A549 (cell line): ENCODE measurements around the gene COL4A6.

Experiments
- CEBPB ChIP-seq, 2 experiments: fragments of >200 bp in 1 of 2; sonication (Bioruptor Twin) in 1 of 2; formaldehyde crosslinking in 1 of 2; IDR thresholded peaks; 2 replicates each; pipeline ENCODE4 v1.6.1; 2012 to 2016
- CHD2 ChIP-seq: fragments of 150-350 bp; IDR thresholded peaks from 2 replicates; pipeline ENCODE4 v1.6.1; 2014; ENCODE audit warnings: low read length; ENCODE audit not compliant: partially characterized antibody
- EHF ChIP-seq: fragments of 250-450 bp; sonication (Bioruptor Pico); IDR thresholded peaks from 2 replicates; pipeline ENCODE4 v1.5.0; 2020; ENCODE audit warnings: mild to moderate bottlenecking
- FOSL2 ChIP-seq, 2 experiments: fragments of 450-650 bp in 1 of 2; fragments of >200 bp in 1 of 2; sonication (Bioruptor Twin) in 1 of 2; formaldehyde crosslinking; IDR thresholded peaks; 2 replicates each; pipeline versions ENCODE4 v1.5.0 to v1.6.1; 2016 to 2020; ENCODE audit warnings: mild to moderate bottlenecking in 1 of 2, moderate library complexity in 1 of 2
- FOXS1 ChIP-seq: fragments of 250-450 bp; sonication (Bioruptor Pico); IDR thresholded peaks from 2 replicates; pipeline ENCODE4 v1.5.0; 2020; ENCODE audit warnings: mild to moderate bottlenecking, moderate library complexity
- HMGXB4 ChIP-seq: fragments of 250-450 bp; sonication (Bioruptor Pico); IDR thresholded peaks from 2 replicates; pipeline ENCODE4 v1.5.0; 2021; ENCODE audit warnings: mild to moderate bottlenecking, moderate library complexity, borderline replicate concordance
- MAX ChIP-seq: IDR thresholded peaks from 2 replicates; pipeline ENCODE4 v1.6.1; 2012
- NFE2L2 ChIP-seq: fragments of 150-350 bp; conservative IDR thresholded peaks from 2 replicates; pipeline ENCODE4 v1.6.1; 2014; ENCODE audit warnings: low read length
- NR3C1 ChIP-seq: fragments of >200 bp; sonication (Bioruptor Twin); formaldehyde crosslinking; IDR thresholded peaks from 3 replicates; pipeline ENCODE4 v1.6.1; 2017
- POLR2A ChIP-seq: IDR thresholded peaks from 2 replicates; pipeline ENCODE4 v1.6.1; 2012; ENCODE audit warnings: mild to moderate bottlenecking, low read length
- RAD21 ChIP-seq, 2 experiments: fragments of >200 bp in 1 of 2; sonication (Bioruptor Twin) in 1 of 2; formaldehyde crosslinking in 1 of 2; IDR thresholded peaks in 1 of 2; conservative IDR thresholded peaks in 1 of 2; 2 replicates in 1 of 2; 3 replicates in 1 of 2; pipeline ENCODE4 v1.6.1; 2012 to 2018; ENCODE audit warnings: inconsistent platforms in 1 of 2
- REST ChIP-seq: fragments of 200-600 bp; sonication (generic); IDR thresholded peaks from 2 replicates; pipeline ENCODE4 v1.6.1; 2016; ENCODE audit warnings: antibody characterized with exemption, mild to moderate bottlenecking, moderate library complexity
- RFX5 ChIP-seq: fragments of 450-650 bp; IDR thresholded peaks from 2 replicates; pipeline ENCODE4 v1.7.1; 2014; ENCODE audit warnings: antibody characterized with exemption, mild to moderate bottlenecking, moderate library complexity
- TF ChIP-seq, protein P1 (sequence below): fragments of >200 bp; sonication (Bioruptor Twin); formaldehyde crosslinking; IDR thresholded peaks from 3 replicates; pipeline ENCODE4 v1.5.1; 2016

DNA sequence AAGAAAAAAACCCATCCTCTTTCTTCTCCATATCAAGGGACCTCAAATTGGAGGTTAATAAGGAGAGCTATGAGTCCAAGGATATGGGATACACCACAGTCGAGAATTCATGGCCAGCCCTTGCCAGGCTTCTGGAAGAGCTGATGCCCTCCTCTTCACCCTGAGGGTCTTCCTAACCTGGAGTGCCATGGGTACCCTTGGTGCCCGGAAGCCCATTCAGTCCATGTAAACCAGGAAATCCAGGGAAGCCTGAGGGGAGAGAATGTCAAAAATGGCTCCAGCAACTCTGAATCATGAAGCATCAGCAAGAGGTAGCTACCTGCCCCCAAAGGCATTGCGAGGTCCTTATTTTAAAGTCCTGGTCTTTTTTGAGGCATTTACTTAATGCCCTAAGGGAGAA lies 268.5 kb downstream of the COL4A6 start:
- TF ChIP-seq MAX (no peak), POLR2A (no peak), EHF (CRISPR knock-in tag) (no peak), RFX5 (no peak), FOSL2 (IDR thresholded peaks at IDR 0.05) (no peak), FOSL2 (CRISPR knock-in tag; IDR thresholded peaks at IDR 0.05) (no peak), CEBPB (IDR thresholded peaks at IDR 0.05) (no peak), RAD21 (conservative IDR thresholded peaks at IDR 0.05 in 1 of 2, IDR thresholded peaks at IDR 0.05 in 1 of 2) (no peak), NFE2L2 (no peak), HMGXB4 (CRISPR knock-in tag) (no peak), CHD2 (no peak), NR3C1 (no peak), FOXS1 (no peak), REST (no peak)
- TF ChIP-seq, protein P1, sequence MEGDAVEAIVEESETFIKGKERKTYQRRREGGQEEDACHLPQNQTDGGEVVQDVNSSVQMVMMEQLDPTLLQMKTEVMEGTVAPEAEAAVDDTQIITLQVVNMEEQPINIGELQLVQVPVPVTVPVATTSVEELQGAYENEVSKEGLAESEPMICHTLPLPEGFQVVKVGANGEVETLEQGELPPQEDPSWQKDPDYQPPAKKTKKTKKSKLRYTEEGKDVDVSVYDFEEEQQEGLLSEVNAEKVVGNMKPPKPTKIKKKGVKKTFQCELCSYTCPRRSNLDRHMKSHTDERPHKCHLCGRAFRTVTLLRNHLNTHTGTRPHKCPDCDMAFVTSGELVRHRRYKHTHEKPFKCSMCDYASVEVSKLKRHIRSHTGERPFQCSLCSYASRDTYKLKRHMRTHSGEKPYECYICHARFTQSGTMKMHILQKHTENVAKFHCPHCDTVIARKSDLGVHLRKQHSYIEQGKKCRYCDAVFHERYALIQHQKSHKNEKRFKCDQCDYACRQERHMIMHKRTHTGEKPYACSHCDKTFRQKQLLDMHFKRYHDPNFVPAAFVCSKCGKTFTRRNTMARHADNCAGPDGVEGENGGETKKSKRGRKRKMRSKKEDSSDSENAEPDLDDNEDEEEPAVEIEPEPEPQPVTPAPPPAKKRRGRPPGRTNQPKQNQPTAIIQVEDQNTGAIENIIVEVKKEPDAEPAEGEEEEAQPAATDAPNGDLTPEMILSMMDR, result no peak
